HFFc6 (cell line): ENCODE data around the gene RXFP2. TPM values are rescaled to one million over a fixed set of nuclear protein-coding genes. Genes with fewer than 3 reads are reported as not detected.

ENCODE experiments used
- DNase-seq: peaks from one replicate; pipeline ENCODE4 v3.0.0-alpha.2; 2018
- H3K27ac Mint-ChIP-seq: 2 replicates; pipeline ENCODE4 v1.8.0; 2020; ENCODE audit warnings: mild to moderate bottlenecking, mixed read lengths
- H3K27me3 Mint-ChIP-seq: 2 replicates; pipeline ENCODE4 v1.8.0; 2021; ENCODE audit warnings: mild to moderate bottlenecking, moderate library complexity, mixed read lengths; ENCODE audit not compliant: insufficient read depth
- H3K36me3 Mint-ChIP-seq: 2 replicates; pipeline ENCODE4 v1.8.0; 2021; ENCODE audit warnings: low read depth, mixed read lengths
- H3K4me1 Mint-ChIP-seq: 2 replicates; pipeline ENCODE4 v1.8.0; 2020; ENCODE audit warnings: low read depth, mixed read lengths
- H3K4me3 Mint-ChIP-seq: 2 replicates; pipeline ENCODE4 v1.8.0; 2020; ENCODE audit warnings: mild to moderate bottlenecking, moderate library complexity, mixed read lengths
- H3K9me3 Mint-ChIP-seq: 2 replicates; pipeline ENCODE4 v1.8.0; 2020; ENCODE audit warnings: mild to moderate bottlenecking, mixed read lengths
- total RNA-seq, 6 experiments: library from RNA; stranded (reverse); fragmentation: NEBNext Ultra II Directional; extraction: Animal tissue kit (Norgen Biotek cat#: 25700); gene quantifications; 2 replicates in 1 of 6; 3 replicates in 5 of 6; pipeline ENCODE4 v1.2.3, GENCODE V29; 2021
- TF ChIP-seq, protein P1 (sequence below): fragments of 200-600 bp; sonication (generic); IDR thresholded peaks from 2 replicates; pipeline ENCODE4 v1.5.0; 2021; ENCODE audit warnings: antibody characterized with exemption, mild to moderate bottlenecking

Gene RXFP2
- total RNA-seq, 6 experiments from 2014 or later = not detected

DNA sequence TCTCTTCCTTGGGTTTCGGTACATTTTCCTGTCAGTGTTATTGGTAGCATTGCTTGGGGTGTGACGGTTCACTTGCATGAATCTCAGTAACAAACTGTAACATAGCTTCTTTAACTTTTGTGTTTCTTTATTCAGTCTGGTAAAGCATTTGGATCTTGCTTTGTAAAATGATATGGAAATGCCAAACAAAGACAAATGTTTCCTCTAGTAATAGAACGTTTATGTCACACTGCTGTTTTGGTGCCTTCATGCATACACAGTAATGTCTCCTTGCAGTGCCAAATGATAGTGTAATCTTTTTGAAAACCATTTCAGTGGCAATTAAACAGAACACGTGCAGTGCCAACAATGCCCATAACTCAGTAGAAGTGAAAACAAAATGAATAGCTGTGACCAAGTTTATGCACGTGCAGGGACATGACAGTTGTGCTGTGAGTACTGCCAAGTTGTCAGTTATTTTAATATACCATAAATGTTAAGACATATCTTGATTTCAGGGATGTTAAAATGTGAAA is 110.8 kb downstream of the RXFP2 start:
- Mint-ChIP-seq H3K27me3 (peaks cover 14% of the 10 kb centered on the region), H3K4me3 (no peak overlapping the region), H3K4me1 (no peaks in the 10 kb centered on the region), H3K9me3 (no peaks in the 10 kb centered on the region), H3K36me3 (no peaks in the 10 kb centered on the region), H3K27ac (no peak overlapping the region)
- TF ChIP-seq, protein P1, sequence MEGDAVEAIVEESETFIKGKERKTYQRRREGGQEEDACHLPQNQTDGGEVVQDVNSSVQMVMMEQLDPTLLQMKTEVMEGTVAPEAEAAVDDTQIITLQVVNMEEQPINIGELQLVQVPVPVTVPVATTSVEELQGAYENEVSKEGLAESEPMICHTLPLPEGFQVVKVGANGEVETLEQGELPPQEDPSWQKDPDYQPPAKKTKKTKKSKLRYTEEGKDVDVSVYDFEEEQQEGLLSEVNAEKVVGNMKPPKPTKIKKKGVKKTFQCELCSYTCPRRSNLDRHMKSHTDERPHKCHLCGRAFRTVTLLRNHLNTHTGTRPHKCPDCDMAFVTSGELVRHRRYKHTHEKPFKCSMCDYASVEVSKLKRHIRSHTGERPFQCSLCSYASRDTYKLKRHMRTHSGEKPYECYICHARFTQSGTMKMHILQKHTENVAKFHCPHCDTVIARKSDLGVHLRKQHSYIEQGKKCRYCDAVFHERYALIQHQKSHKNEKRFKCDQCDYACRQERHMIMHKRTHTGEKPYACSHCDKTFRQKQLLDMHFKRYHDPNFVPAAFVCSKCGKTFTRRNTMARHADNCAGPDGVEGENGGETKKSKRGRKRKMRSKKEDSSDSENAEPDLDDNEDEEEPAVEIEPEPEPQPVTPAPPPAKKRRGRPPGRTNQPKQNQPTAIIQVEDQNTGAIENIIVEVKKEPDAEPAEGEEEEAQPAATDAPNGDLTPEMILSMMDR = no peak
- DNase-seq = no peak

DNA sequence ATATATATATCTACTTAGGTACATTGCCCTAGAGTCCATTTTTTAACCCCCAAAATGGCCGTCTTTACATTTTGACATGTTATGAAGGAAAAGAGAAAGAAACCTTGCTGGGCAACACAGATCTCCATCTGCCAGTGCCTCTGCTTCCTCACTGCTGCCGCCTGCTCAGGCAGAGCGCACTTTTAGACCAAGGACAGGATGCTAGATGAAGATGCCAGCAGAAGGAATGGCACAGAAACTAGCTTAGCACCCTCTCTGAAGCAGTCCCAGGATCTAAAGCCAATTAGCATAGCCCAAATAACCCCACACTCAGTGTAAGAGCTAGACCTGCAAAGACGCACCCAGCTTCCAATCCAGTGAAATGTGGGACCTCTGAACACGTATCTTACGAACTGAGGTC is 111.9 kb downstream of the RXFP2 start:
- Mint-ChIP-seq H3K36me3 (no peaks in the 10 kb centered on the region), H3K4me1 (no peaks in the 10 kb centered on the region), H3K9me3 (no peaks in the 10 kb centered on the region), H3K27ac (no peak overlapping the region), H3K27me3 (peaks cover 14% of the 10 kb centered on the region), H3K4me3 (no peak overlapping the region)
- TF ChIP-seq, protein P1 = no peak
- DNase-seq = no peak
